Activated CD4-positive, alpha-beta T cell treated with anti-CD3 and anti-CD28 coated beads, Interleukin-2, Interleukin-4, amounts not matched to agents 100 ng/mL and 50 ng/mL, durations not matched to agents 16 hours and 8 hours (primary cell): ENCODE results near the gene IDH3G.

Experiments used
- DNase-seq: peaks from one replicate; pipeline ENCODE4 v3.0.0-alpha.2; 2020; ENCODE audit warnings: low spot score

IDH3G gene

DNA sequence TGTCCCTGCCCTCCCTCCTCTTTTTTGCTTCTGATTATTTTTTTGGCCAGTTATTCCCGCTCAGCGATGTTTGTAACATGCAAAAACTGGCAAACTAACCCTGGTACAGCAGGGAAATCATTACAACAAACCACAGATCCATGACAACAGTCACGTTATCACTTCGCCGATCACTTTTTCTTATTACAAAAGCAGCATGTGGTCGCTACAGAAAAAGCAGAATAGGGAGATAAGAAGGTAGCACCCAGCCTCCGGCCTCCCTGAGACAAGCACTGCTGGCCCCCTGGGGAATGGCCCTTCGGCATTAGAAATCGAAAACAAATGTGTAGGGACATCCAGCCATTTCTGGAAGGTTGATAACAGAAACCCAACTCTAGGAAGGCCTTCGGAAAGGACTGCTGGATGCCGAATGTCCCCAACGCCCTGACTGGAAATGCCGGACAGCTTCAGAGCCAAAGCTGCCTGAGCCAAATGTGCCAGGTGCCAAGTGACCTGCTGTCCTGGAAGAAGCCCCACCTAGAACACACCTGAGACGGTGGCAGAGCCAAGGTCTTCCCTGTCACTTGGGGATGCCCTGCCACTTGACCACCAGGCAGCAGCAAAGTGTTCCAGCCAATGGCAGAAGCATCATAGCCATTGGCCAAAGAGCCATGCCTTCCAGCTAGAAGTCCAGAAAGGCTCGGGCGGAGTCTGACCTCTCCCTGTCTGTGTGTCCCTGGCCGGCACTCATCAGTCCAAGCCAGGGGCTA, 2.9 kb downstream of the IDH3G start:
- no peak for DNase-seq

DNA sequence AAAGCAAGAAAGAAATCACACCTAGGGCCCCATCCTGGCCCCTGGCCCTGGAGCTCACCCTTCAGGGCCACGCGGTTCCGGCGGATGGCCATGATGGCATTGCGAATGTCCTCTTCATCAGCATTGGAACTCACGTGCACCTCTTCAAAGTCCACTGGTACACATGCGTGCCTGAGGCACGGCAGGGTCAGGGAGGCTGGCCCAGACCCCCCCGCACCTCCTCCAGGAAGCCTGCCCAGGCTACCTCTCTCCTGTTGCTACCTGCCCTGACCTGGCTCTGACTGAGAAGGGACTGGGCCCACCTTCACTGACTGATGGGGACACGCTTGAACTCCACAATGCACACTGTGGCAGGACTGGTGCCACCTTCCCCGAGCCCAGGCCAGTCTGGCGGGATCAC, 4.5 kb downstream of the IDH3G start:
- no peak for DNase-seq

DNA sequence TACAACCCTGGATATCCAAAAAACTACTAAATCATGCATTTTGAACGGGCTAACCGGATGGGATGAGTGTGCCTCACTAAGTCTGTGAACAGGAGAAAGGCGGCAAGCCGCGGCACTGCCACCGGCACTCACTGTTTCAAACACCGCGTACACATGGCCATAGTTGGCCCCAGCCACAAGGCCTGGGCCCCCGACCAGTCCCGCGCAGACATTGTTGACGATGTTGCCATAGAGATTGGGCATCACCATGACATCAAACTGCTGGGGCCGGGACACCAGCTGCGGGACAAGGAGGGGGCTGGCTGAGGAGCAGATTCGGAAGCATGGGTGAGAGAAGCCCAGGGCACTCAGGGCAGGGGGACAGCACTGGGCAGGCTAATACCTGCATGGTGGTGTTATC, 7.5 kb downstream of the IDH3G start:
- DNase-seq = no peak

- no peak for DNase-seq
Observed at GRCh38 chrX:153784325-153784967, 9.7 kb downstream of the IDH3G start.

DNA sequence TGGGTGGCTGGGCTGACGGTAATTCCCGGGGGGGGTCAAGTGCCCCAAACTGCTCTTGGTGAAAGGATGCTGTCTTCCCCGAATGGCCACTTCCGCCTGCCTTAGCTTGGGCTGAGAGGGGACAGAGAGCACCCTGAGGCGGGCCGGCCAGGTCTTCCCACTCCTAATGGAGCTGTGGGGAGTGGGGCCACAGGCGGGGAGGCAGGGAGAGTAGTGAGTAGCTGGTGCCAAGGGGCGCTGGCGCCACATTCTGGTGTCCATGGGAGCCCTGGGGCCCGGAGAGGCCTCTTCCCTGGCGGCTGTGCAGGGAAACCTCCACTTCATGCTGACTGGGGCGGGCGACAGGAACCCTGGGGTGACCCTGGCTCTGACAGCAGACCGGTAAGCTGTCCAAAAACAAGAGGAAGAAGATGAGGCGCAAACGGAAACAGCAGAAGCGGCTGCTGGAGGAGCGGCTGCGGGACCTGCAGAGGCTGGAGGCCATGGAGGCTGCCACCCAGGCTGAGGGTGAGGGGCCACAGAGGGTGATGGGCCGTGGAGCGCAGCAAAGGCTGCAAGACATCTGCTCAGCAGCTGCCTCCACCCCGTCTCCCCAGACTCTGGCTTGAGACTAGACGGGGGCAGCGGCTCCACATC, 10.7 kb downstream of the IDH3G start:
- DNase-seq = no peak

DNA sequence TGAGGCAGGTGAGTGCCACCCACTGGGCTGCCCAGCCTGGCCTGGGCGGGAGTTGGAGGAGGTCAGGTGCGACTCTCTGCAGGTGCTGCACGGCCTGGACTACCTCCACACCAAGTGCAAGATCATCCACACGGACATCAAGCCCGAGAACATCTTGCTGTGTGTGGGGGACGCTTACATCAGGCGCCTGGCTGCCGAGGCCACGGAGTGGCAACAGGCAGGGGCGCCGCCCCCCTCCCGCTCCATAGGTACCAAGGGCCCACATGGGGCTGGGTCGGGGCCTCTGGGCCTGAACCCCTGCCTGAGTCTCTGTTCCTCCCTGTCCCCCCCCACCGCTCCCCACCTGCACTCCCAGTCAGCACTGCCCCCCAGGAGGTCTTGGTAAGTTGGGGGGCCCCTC, 11.3 kb downstream of the IDH3G start:
- no peak for DNase-seq

DNA sequence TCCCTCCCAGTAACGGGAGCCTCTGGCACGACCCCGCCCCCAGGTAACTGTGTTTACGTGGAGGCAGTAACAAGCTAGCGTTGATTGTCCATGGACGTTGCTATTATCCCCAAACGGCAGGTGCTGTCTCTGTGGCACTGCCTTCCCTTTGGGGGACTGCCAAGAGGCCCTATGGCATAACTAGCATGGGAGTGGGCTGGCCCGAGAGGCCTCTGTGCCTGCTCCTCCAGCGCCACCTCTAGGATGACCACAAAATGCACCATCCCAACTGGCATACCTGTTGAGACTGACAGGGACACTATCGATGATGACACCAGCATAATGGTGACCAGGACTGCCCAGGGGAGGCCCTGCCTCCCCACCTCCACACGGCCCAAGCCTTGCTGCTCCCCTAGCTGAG, 11.9 kb downstream of the IDH3G start:
- no peak for DNase-seq

GRCh38 chrX:153781428-153782047, 12.6 kb downstream of the IDH3G start:
- no peak for DNase-seq

DNA sequence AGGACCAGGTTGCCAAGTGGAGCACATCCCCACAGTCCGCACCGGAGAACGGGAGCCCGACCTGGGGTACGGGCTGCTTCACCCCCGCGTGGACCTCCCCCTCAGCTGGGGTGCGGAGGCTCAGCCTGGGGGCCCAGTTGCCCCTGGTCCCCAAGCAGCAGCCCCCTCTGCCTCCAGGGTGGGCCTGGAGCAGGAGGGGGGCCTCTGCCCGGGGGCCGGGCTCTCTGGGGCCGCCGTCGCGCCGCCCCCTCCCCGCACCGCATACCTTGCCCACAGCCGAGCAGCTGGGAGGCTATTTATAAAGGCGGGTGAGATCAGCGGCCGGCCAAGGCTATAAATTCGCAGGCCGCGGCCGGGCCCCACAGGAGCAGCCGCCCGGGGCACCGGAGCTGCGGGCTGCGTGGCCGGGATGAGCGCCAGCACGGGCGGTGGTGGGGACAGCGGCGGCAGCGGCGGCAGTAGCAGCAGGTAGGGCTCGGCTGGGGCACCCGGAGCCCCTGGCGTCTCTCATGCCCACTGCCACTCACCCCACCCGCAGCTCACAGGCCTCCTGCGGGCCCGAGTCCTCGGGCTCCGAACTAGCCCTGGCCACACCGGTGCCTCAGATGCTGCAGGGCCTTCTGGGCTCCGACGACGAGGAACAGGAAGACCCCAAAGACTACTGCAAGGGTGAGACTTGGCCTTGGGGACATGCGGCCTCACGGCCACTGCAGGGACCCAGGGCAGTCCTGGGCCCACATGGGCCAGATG, 13.3 kb downstream of the IDH3G start, which contains the start of gene SRPK3:
SRPK3 (plus strand) TSS at position 364 of the 750 bp plus-strand sequence; CDS start at position 410, 46 bp downstream.
- no peak for DNase-seq

GRCh38 chrX:153779891-153780677, 14.1 kb downstream of the IDH3G start:
- DNase-seq = no peak

GRCh38 chrX:153778684-153779101, 15.5 kb downstream of the IDH3G start:
- no peak for DNase-seq

DNA sequence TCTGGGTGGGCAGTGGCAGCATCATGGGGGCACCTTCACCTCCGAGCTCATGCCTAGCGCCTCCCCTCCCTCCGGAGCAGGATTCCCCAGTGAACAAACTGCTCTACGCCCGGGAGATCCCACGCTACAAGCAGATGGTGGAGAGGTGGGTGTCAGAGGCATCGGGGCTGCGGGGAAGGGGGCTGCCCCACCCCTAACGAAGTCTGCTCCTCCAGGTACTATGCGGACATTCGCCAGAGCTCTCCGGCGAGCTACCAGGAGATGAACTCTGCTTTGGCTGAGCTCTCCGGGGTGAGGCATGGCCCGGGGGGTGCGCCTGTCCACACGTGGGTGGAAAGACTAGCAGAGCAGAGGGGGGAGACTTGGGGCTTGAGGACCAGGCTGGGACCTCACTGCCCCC, 16.0 kb downstream of the IDH3G start:
- DNase-seq = no peak

DNA sequence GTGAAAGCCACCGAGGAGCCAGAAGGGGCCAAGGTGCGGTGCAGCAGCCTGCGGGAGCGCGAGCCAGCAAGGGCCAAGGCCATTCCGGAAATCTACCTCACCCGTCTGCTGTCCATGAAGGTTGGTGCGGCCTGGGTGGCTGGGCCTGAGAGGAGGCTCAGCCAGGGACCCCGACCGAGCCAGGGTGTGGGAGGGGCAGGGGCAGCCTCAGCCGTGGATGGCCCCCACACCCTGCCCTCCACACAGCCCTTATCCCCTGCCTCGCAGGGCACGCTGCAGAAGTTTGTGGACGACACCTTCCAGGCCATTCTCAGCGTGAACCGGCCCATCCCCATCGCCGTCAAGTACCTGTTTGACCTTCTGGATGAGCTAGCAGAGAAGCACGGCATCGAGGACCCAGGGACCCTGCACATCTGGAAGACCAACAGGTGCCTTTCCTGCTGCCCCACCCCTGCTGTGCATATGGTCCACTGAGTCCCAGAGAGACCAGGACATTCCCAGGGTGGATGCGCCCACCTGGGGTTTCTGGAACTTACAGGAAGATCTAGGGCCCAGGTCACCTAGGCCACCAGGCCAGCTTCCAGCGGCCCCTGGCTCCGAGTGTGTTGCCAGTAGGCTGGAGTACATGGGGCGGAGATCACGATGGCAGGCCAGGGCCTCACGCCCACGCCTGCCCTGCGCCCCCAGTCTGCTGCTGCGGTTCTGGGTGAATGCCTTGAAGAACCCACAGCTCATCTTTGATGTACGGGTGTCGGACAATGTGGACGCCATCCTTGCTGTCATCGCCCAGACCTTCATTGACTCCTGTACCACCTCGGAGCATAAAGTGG, 16.7 kb downstream of the IDH3G start:
- DNase-seq = no peak

DNA sequence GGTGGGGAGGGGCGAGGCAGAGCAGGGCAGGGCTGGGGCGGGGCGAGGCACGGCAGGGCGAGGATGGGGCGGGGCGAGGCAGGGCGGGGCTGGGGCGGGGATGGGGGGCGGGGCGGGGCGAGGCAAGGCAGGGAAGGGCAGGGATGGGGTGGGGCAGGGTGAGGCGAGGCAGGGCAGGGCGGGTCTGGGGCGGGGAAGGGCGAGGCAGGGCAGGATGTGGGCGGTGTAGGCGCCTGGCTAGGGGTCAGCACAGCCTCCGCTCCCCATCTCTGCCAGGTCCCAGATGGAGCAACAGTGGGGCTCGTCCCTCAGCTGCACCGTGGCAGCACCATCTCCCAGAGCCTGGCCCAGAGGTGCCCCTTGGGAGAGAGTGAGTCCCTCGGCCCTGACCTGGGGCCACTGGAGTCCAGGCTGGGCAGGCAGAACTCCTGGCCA, 17.5 kb downstream of the IDH3G start:
- no peak for DNase-seq

- DNase-seq = no peak
Observed at GRCh38 chrX:153776120-153776599, 18.0 kb downstream of the IDH3G start.

DNA sequence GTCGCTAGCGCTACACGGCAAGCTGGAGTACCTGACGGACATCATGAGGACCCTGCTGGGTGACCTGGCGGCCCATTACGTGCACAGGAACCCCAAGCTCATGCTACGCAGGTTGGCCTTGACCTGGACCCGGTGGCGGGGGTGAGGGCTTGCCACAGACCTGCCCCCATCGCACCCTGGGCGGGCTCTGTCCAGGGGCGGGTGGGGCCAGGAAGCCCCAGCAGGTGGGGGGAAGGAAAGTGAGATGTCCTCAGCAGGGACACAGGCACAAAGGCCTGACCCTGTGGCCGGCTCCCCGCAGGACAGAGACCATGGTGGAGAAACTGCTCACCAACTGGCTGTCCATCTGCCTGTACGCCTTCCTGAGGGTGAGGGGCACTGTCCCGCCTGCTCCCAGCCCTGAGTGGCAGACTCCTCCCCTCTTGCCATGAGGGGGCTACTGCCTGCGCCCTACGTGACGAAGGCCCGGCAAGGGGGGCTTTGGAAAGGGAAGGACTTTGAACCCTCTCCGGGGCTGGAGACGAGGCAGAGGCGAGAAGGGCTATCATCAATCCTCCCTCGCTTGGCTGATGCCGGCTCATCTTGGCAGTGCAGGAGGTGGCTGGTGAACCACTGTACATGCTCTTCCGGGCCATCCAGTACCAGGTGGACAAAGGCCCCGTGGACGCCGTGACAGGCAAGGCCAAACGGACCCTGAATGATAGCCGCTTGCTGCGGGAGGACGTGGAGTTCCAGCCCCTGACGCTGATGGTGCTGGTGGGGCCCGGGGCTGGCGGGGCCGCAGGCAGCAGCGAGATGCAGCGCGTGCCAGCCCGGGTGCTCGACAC, 18.7 kb downstream of the IDH3G start:
- DNase-seq = no peak

GRCh38 chrX:153774576-153775292, 19.4 kb downstream of the IDH3G start:
- DNase-seq = no peak

DNA sequence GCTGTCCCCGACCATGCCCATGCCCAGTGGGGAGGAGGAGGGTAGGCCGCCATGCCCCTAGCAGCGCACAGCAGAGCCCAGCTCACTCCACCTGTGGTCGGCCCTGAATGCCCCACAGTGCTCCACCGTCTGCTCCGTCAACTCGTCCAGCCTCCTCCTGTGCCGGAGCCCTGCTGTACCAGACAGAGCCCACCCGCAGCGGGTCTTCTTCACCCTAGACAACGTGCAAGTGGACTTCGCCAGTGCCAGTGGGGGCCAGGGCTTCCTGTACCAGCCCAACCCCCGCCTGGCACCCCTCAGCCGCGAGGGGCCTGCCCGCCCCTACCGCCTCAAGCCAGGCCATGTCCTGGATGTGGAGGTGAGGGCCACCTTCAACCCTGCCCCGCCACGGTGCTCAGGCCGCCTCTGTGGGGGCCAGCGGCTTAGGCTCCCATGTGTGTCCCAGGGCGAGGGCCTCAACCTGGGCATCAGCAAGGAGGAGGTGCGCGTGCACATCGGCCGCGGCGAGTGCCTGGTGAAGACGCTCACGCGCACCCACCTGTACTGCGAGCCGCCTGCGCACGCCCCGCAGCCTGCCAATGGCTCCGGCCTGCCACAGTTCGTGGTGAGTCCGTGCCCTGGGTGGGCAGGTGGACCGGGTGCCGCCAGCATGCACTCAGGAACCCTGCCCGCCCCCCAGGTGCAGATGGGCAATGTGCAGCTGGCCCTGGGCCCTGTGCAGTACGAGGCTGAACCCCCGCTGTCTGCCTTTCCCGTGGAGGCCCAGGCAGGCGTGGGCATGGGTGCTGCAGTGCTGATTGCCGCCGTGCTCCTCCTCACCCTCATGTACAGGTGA, 20.2 kb downstream of the IDH3G start:
- no peak for DNase-seq
